Middle frontal gyrus (tissue), 1 donor: ENCODE results near the gene TAOK1.
"Not testable (repeated sequence)": the region's sequence is repeated elsewhere in the genome, so short reads cannot be mapped to it uniquely, and the experiment has no call there.

Source experiments
- DNase-seq: peaks from one replicate; pipeline ENCODE4 v3.0.0-alpha.2; 2015; ENCODE audit warnings: low spot score; ENCODE audit errors: extremely low spot score

The TAOK1 gene

GRCh38 chr17:29389982-29390850 lies at the start of gene TAOK1:
Gene TAOK1, plus strand, starts transcription at chr17:29390363. Its CDS starts 61,186 bp downstream, at chr17:29451549.
- DNase-seq = peak; percentile 96

GRCh38 chr17:29341726-29342125 lies 48.4 kb upstream of the TAOK1 start:
- no peak for DNase-seq

GRCh38 chr17:29342158-29342765 lies 47.9 kb upstream of the TAOK1 start:
- DNase-seq = no peak

GRCh38 chr17:29344201-29344856 lies 45.8 kb upstream of the TAOK1 start:
- no peak for DNase-seq

DNA sequence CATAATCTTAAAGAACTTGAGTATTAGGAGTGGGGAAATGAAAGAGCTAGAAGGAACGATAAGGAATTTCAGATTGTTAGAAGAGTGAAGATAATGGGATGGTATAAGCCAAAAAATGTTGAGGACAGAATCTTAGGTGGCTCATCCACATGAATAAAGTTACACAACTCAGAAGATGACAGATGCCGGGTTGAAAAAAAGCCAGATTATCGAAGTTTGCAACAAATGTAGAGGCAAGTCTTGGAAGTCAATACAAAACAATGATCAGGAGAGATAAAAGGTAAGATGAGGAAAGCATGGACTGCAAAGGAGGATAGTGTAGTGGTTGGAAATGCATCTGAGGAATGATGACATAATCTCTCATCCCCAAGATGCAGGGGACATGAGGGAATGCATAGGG lies 45.1 kb upstream of the TAOK1 start:
- no peak for DNase-seq

- DNase-seq = not testable (repeated sequence)
Observed at GRCh38 chr17:29345470-29345869, 44.7 kb upstream of the TAOK1 start.

- DNase-seq = no peak
Observed at GRCh38 chr17:29346462-29346861, 43.7 kb upstream of the TAOK1 start.

DNA sequence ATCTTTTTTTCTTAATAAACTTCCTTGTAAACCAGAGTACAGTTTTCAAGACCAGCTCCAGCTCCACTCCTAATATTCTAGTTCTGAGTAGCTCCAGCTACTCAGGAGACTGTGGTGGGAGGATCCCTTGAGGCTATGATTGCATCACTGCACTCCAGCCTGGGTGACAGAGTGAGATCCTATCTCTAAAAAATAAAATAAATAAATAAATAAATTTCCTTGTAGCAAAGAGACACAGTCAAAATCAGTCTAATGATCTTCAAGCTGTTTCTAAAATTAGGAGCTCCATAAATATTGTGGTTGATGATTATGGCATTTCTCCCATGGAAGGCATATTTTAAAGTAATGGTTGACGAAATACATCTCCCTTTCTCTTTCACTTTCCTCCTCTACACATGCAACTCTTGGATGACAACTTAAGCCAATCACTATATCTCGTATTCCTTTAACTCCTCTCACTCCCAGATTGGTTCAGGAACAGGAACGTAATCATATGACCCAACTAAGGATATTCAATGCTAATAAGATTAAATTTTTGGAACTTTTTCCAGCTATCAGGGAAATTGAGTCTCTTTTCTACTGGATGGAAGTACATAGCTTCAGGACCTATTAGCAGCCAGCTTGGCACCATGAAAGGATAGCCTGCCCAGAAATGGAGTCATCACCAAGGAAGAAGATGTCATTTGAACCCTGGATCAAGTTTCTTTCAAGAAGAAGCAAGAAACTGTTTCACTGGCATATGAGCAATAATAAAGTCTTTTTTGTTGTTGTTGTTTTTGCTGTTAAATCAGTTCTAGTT lies 42.1 kb upstream of the TAOK1 start:
- DNase-seq = no peak

DNA sequence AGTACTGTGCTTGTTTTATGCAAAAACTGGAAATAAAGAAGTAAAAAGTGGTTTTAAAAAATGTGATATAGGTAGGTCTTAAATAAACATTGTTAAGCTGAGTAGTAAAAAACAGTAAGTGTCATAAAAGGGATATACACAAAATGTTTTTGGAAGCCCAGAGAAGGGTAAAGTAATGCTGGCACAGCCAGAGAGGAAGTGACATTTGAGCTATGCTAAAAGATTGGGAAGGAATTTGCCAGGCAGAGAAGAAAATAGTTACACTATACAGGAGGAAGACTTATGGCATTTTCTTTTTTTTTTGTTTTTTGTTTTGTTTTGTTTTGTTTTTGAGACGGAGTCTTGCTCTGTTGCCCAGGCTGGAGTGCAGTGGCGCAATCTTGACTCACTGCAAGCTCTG lies 40.8 kb upstream of the TAOK1 start:
- no peak for DNase-seq

GRCh38 chr17:29352146-29352545 lies 38.0 kb upstream of the TAOK1 start:
- no peak for DNase-seq

DNA sequence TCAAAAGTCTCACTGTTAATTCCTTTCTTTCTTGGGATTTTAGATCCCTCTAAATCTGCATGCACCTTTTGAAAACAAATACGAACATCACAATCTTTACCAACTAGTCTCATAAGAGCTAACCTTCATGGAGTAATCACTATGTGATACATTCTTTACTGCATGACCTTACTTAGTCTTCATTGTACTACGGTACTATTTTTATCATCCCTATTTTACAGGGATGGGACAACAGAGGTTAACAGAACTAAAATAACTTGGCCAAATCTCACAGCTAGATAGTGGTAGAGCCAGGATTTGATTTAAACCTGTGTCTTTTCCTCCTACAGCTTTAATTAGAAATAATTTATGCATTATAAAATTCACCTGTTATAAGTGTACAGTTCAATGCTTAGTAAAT lies 32.9 kb upstream of the TAOK1 start:
- no peak for DNase-seq

- DNase-seq = no peak
Observed at GRCh38 chr17:29357821-29358232, 32.3 kb upstream of the TAOK1 start.

DNA sequence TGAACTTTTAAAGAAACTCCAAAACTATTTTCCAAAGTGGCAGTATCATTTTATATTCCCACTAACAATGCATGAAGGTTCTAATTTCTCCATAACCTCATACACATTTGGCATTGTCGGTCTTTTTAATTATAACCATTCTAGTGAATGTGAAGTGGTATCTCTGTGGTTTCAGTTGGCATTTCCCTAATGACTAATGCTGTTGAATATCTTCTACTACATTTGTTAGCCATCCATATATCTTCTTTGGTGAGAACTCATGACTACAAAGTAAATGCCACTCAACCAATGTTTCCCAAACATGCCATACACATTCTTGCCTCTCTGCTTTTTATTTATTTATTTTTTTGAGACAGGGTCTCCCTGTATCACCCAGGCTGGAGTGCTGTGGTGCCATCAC lies 31.7 kb upstream of the TAOK1 start:
- DNase-seq = no peak

DNA sequence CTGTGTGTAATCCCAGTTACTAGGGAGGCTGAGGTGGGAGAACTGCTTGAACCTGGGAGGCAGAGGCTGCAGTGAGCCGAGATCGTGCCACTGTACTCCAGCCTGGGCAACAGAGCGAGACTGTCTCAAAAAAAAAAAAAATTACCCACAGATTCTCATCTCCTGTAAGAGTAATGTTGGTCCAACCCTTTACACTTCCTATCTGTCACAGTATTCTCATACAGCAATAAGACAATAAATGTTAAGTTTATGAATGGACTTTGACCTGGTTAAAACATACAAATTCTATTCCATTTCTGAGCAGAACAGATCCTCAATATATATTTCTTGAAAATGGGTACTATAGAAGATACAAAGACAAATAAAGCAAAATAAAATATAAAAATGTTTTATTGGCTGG lies 30.4 kb upstream of the TAOK1 start:
- no peak for DNase-seq

- DNase-seq = no peak
Observed at GRCh38 chr17:29363716-29364115, 26.4 kb upstream of the TAOK1 start.

DNA sequence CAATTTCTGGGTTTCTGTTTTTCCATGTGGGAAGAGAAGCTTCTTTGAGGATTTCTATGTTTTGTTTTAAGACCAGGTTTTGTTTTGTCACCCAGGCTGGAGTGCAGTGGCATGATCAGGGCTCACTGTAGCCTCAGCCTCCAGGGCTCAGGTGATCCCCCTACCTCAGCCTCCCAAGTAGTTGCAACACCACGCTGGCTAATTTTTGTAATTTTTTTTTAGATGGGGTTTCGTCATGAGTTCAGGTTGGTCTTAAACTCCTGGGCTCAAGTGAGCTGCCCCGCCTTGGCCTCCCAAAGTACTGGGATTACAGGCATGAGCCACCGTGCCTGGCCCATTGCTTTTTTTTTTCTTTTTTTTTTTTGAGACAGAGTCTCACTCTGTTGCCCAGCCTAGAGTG lies 25.5 kb upstream of the TAOK1 start:
- no peak for DNase-seq

- DNase-seq = no peak
Observed at GRCh38 chr17:29368161-29368560, 22.0 kb upstream of the TAOK1 start.

GRCh38 chr17:29368926-29369325 lies 21.2 kb upstream of the TAOK1 start:
- DNase-seq = no peak

DNA sequence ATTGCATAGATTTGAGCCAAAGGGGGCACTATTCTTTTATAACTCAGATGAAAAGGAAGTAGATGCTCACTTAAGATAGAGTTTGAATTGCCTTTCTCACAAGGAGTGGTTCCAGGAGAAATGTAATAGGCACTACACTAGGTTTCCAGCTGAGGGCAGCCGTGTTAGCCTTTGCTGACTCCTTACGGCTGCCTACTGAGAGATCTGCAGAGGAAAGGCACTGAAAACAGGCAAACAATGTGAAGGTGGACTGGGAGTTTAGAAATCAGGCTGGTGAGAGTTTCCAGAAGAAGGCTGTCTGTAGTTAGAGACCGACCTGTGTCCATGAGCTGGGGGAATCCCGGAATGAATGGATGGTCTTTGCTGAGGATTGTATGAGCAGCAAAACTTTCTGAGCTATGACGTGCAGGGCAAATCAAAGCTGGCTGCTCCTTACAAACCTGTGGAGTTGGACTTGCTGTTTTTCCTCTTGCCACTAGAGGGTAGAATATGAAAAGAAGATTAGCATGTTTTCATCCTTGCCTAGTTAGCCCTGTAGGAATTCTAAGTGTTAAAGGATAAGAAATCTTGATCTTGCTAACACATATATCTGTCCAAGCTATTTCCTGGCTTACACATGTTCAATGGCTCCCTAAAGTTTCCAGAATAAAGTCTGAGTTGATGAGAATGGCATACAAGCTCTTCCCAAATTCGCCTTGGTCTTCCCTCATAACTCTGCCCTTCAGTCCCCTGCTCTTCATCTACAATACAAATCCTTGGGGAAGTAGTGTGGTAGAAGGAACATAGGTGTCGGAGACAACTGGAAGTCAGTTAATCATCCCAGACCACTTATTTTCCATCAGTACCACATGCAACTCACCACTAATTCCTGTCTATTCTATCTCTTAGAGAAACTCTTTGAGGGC lies 20.1 kb upstream of the TAOK1 start:
- DNase-seq = peak; percentile 79

DNA sequence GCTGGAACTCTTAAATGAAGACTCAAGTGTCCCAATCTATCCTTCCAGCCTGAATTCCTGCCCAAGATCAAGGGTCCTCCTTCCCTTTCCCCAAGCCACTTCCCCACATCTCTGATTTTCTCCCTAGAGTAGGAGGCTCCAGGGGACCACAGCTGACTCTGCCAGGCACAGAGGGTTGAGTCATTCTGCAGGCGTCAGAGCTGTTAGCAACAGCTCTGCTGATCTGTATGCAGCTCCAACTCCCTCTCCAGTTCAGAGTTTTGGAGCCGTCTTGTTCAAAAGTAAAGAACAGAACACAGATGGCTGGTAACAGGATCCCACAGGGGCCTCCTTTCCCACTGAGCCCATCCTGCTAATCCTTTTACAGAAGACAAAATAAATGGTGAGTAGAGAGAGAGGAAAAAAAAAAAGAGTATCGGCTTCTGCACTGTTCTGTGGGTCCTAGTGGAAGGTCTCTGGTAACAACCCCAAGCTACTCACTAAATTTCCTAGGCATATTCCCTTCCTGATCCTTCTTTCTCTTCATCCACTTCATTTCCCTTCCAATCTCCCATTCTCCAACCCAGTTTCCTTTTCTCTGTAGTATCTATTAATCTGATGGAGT lies 13.4 kb upstream of the TAOK1 start:
- DNase-seq = peak; percentile 89
